ENCODE results near the gene RGMA. TPM values are rescaled to one million over a fixed set of nuclear protein-coding genes. Genes with fewer than 3 reads are reported as not detected.

RGMA gene
- total and polyA plus RNA-seq, 2 donors from 2014 or later, result 4.4 to 4.7 TPM

- Histone ChIP-seq H3K27ac (ENCODE audit: low read depth in 2 of 2, low read length in 2 of 2) (no peak overlapping the region), H3K36me3 (ENCODE audit: control insufficient read depth in 2 of 3, insufficient read depth in 3 of 3, low read length in 3 of 3) (no peaks in the 10 kb centered on the region), H3K9me3 (ENCODE audit: control insufficient read depth in 2 of 3, insufficient read depth in 1 of 3, low read length in 3 of 3) (no peaks in the 10 kb centered on the region), H3K4me1 (ENCODE audit: control insufficient read depth in 2 of 3, insufficient read depth in 2 of 3, low read depth in 1 of 3, low read length in 3 of 3) (peaks cover 0 to 4% (median 2%) of the 10 kb centered on the region in 3 donors), H3K27me3 (ENCODE audit: control insufficient read depth, insufficient read depth, low read length) (no peaks in the 10 kb centered on the region), H3K9ac (ENCODE audit: low read length in 3 of 3) (no peak overlapping the region), H3K4me3 (ENCODE audit: low read length in 3 of 3) (no peak overlapping the region)
- DNase-seq (no peak), FAIRE-seq (no peak)
- no peak for TF ChIP-seq CTCF (IDR thresholded peaks at IDR 0.05; ENCODE audit: borderline replicate concordance, extremely low read depth, insufficient read depth)
- intact Hi-C loops (cut with DNase I), result no loop called here
Observed at GRCh38 chr15:93076875-93077274, 12.1 kb downstream of the RGMA start.

GRCh38 chr15:93076217-93076616, 12.8 kb downstream of the RGMA start:
- FAIRE-seq (no peak), DNase-seq (no peak)
- Histone ChIP-seq H3K9ac (ENCODE audit: low read length in 3 of 3) (no peak overlapping the region), H3K36me3 (ENCODE audit: control insufficient read depth in 2 of 3, insufficient read depth in 3 of 3, low read length in 3 of 3) (no peaks in the 10 kb centered on the region), H3K27ac (ENCODE audit: low read depth in 2 of 2, low read length in 2 of 2) (no peak overlapping the region), H3K27me3 (ENCODE audit: control insufficient read depth, insufficient read depth, low read length) (no peaks in the 10 kb centered on the region), H3K4me3 (ENCODE audit: low read length in 3 of 3) (no peak overlapping the region), H3K4me1 (ENCODE audit: control insufficient read depth in 2 of 3, insufficient read depth in 2 of 3, low read depth in 1 of 3, low read length in 3 of 3) (peaks cover 0 to 4% (median 4%) of the 10 kb centered on the region in 3 donors), H3K9me3 (ENCODE audit: control insufficient read depth in 2 of 3, insufficient read depth in 1 of 3, low read length in 3 of 3) (no peaks in the 10 kb centered on the region)
- no peak for TF ChIP-seq CTCF (IDR thresholded peaks at IDR 0.05; ENCODE audit: borderline replicate concordance, extremely low read depth, insufficient read depth)
- intact Hi-C loops (cut with DNase I), result no loop called here

DNA sequence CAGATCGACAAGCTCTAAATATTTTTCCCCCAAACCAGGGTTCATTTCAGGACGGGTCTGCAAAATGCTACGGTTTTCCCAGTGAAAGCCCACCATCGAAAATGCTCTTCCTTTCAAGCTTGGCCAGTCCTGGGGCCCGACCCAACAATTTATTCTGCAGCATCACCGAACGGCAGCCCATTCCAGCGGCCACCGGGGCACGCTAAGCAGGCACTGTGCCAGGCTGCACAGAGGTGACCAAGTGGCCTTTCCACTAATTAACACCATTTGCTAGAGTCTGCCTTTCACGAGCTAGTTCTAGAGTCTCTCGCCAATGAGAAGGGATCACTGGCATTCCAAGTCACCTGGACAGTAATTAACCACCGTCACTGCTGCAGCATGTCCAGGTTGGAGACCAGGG, 14.4 kb downstream of the RGMA start:
- H3K27me3 ChIP-seq (ENCODE audit: control insufficient read depth, insufficient read depth, low read length), result no peaks in the 10 kb centered on the region

More for the DNA sequence above, 14.4 kb downstream of the RGMA start:
- DNase-seq (no peak), FAIRE-seq (no peak)
- no peaks in the 10 kb centered on the region for H3K9me3 ChIP-seq (ENCODE audit: control insufficient read depth in 2 of 3, insufficient read depth in 1 of 3, low read length in 3 of 3)
- no peak overlapping the region for H3K4me3 ChIP-seq (ENCODE audit: low read length in 3 of 3)
- H3K27ac ChIP-seq (ENCODE audit: low read depth in 2 of 2, low read length in 2 of 2), result no peak overlapping the region
- no peak overlapping the region for H3K9ac ChIP-seq (ENCODE audit: low read length in 3 of 3)
- H3K36me3 ChIP-seq (ENCODE audit: control insufficient read depth in 2 of 3, insufficient read depth in 3 of 3, low read length in 3 of 3), result no peaks in the 10 kb centered on the region
- TF ChIP-seq CTCF (IDR thresholded peaks at IDR 0.05; ENCODE audit: borderline replicate concordance, extremely low read depth, insufficient read depth), result no peak
- peaks cover 0 to 4% (median 4%) of the 10 kb centered on the region in 3 donors for H3K4me1 ChIP-seq (ENCODE audit: control insufficient read depth in 2 of 3, insufficient read depth in 2 of 3, low read depth in 1 of 3, low read length in 3 of 3)
- intact Hi-C loops (cut with DNase I), result no loop called here
